HG03139 (cell line): Measurements from ENCODE around the gene EPHA10.
A peak's percentile ranks its signal among the peaks of the same experiment; 100 is the strongest.
"Not testable (repeated sequence)": the region's sequence is repeated elsewhere in the genome, so short reads cannot be mapped to it uniquely, and the experiment has no call there.

ENCODE experiments used
- ATAC-seq: cut with Tn5 transposase; IDR thresholded peaks from one replicate; pipeline ENCODE4 v1.9.1; 2021; ENCODE audit not compliant: unreplicated experiment

Gene EPHA10

GRCh38 chr1:37717631-37718030, 47.3 kb downstream of the EPHA10 start:
- no peak for ATAC-seq

GRCh38 chr1:37716321-37716720, 48.6 kb downstream of the EPHA10 start:
- ATAC-seq: no peak

GRCh38 chr1:37714689-37715088, 50.2 kb downstream of the EPHA10 start:
- no peak for ATAC-seq

GRCh38 chr1:37714226-37714625, 50.7 kb downstream of the EPHA10 start:
- ATAC-seq: no peak

GRCh38 chr1:37708471-37708870, 56.4 kb downstream of the EPHA10 start:
- ATAC-seq: no peak

- ATAC-seq: no peak
These were observed 59.5 kb downstream of the EPHA10 start for GRCh38 chr1:37705399-37705798.

GRCh38 chr1:37704966-37705365, 60.0 kb downstream of the EPHA10 start:
- ATAC-seq: no peak

GRCh38 chr1:37703061-37703460, 61.9 kb downstream of the EPHA10 start:
- ATAC-seq: no peak

GRCh38 chr1:37701051-37701450, 63.9 kb downstream of the EPHA10 start:
- no peak for ATAC-seq

- ATAC-seq: no peak
These were observed 65.8 kb downstream of the EPHA10 start for GRCh38 chr1:37699147-37699546.

GRCh38 chr1:37697737-37698136, 67.2 kb downstream of the EPHA10 start:
- ATAC-seq: no peak

- ATAC-seq: no peak
These were observed 67.8 kb downstream of the EPHA10 start for GRCh38 chr1:37697090-37697489.

- no peak for ATAC-seq
These were observed 72.1 kb downstream of the EPHA10 start for GRCh38 chr1:37692834-37693175.

GRCh38 chr1:37692078-37692833, 72.7 kb downstream of the EPHA10 start, which contains the start of gene CDCA8:
Gene CDCA8 (plus strand): TSS chr1:37692516. CDS start chr1:37692691, 175 bp downstream.
- ATAC-seq: peak; percentile 71

- ATAC-seq: peak; percentile 3
These were observed 73.3 kb downstream of the EPHA10 start for GRCh38 chr1:37691497-37692077.

GRCh38 chr1:37688926-37689325, 76.0 kb downstream of the EPHA10 start:
- no peak for ATAC-seq

GRCh38 chr1:37687764-37688163, 77.2 kb downstream of the EPHA10 start:
- ATAC-seq: not testable (repeated sequence)

GRCh38 chr1:37685722-37686121, 79.2 kb downstream of the EPHA10 start:
- no peak for ATAC-seq

GRCh38 chr1:37684182-37684581, 80.7 kb downstream of the EPHA10 start:
- ATAC-seq: not testable (repeated sequence)

- no peak for ATAC-seq
These were observed 82.5 kb downstream of the EPHA10 start for GRCh38 chr1:37682334-37682987.

GRCh38 chr1:37680933-37681332, 84.0 kb downstream of the EPHA10 start:
- no peak for ATAC-seq

- no peak for ATAC-seq
These were observed 87.1 kb downstream of the EPHA10 start for GRCh38 chr1:37677808-37678207.
